Measurements from ENCODE around the gene WIPF3. TPM values are rescaled to one million over a fixed set of nuclear protein-coding genes. Genes with fewer than 3 reads are reported as not detected.

The WIPF3 gene
- total RNA-seq, 4 donors from 2014 or later: 3.7 to 6.8 (median 5.5) TPM

- no peaks in the 10 kb centered on the region for H3K4me1 ChIP-seq
- no peaks in the 10 kb centered on the region for H3K27me3 ChIP-seq
- H3K27ac ChIP-seq: no peak overlapping the region
- H3K4me3 ChIP-seq: no peak overlapping the region
- WGBS, 2 donors (ENCODE audit: low coverage in 1 of 2): 79 to 93% methylated on average over 7 of the region's 7 CpGs
- no peak for ATAC-seq
- TF ChIP-seq POLR2A (IDR thresholded peaks at IDR 0.05): no peak
- no peak for TF ChIP-seq CTCF (IDR thresholded peaks at IDR 0.05)
- TF ChIP-seq EP300 (IDR thresholded peaks at IDR 0.05): no peak
- no peak for TF ChIP-seq POLR2AphosphoS5 (IDR thresholded peaks at IDR 0.05)
- no peaks in the 10 kb centered on the region for H3K36me3 ChIP-seq
- no peaks in the 10 kb centered on the region for H3K9me3 ChIP-seq
These were observed 19.6 kb downstream of the WIPF3 start for GRCh38 chr7:29825775-29826529.

GRCh38 chr7:29826530-29826822, 20.2 kb downstream of the WIPF3 start:
- Histone ChIP-seq H3K4me3 (no peak overlapping the region), H3K9me3 (no peaks in the 10 kb centered on the region), H3K4me1 (no peaks in the 10 kb centered on the region), H3K27me3 (no peaks in the 10 kb centered on the region), H3K36me3 (no peaks in the 10 kb centered on the region), H3K27ac (no peak overlapping the region)
- no peak for TF ChIP-seq POLR2A (IDR thresholded peaks at IDR 0.05)
- TF ChIP-seq EP300 (IDR thresholded peaks at IDR 0.05): no peak
- no peak for TF ChIP-seq POLR2AphosphoS5 (IDR thresholded peaks at IDR 0.05)
- 81 to 86% methylated on average over 2 of the region's 2 CpGs for WGBS, 2 donors (ENCODE audit: low coverage in 1 of 2)
- ATAC-seq: no peak

- no peak overlapping the region for H3K4me3 ChIP-seq
- no peaks in the 10 kb centered on the region for H3K27me3 ChIP-seq
- no peak overlapping the region for H3K27ac ChIP-seq
- no peaks in the 10 kb centered on the region for H3K36me3 ChIP-seq
- H3K9me3 ChIP-seq: peaks cover 0 to 3% (median 0%) of the 10 kb centered on the region in 3 donors
- no peaks in the 10 kb centered on the region for H3K4me1 ChIP-seq
- ATAC-seq: no peak
- no peak for TF ChIP-seq CTCF (IDR thresholded peaks at IDR 0.05)
- no peak for TF ChIP-seq POLR2A (IDR thresholded peaks at IDR 0.05)
- no peak for TF ChIP-seq POLR2AphosphoS5 (IDR thresholded peaks at IDR 0.05)
- no peak for TF ChIP-seq EP300 (IDR thresholded peaks at IDR 0.05)
These were observed 20.6 kb downstream of the WIPF3 start for GRCh38 chr7:29826904-29827303.

GRCh38 chr7:29831705-29832104, 25.4 kb downstream of the WIPF3 start:
- no peak overlapping the region for H3K4me3 ChIP-seq
- H3K27me3 ChIP-seq: no peaks in the 10 kb centered on the region
- H3K4me1 ChIP-seq: no peaks in the 10 kb centered on the region
- H3K27ac ChIP-seq: no peak overlapping the region
- 92 to 97% methylated on average over 4 to 6 of the region's 6 CpGs for WGBS, 2 donors (ENCODE audit: low coverage in 1 of 2)
- no peak for ATAC-seq
- no peaks in the 10 kb centered on the region for H3K36me3 ChIP-seq
- peaks cover 0 to 3% (median 0%) of the 10 kb centered on the region in 3 donors for H3K9me3 ChIP-seq
- TF ChIP-seq POLR2AphosphoS5 (IDR thresholded peaks at IDR 0.05) (no peak), EP300 (IDR thresholded peaks at IDR 0.05) (no peak), CTCF (IDR thresholded peaks at IDR 0.05) (no peak), POLR2A (IDR thresholded peaks at IDR 0.05) (no peak)

- H3K9me3 ChIP-seq: peaks cover 0 to 3% (median 0%) of the 10 kb centered on the region in 3 donors
- H3K4me1 ChIP-seq: no peaks in the 10 kb centered on the region
- TF ChIP-seq EP300 (IDR thresholded peaks at IDR 0.05) (no peak), CTCF (IDR thresholded peaks at IDR 0.05) (no peak), POLR2AphosphoS5 (IDR thresholded peaks at IDR 0.05) (no peak), POLR2A (IDR thresholded peaks at IDR 0.05) (no peak)
- no peak for ATAC-seq
- H3K27me3 ChIP-seq: no peaks in the 10 kb centered on the region
- no peaks in the 10 kb centered on the region for H3K36me3 ChIP-seq
- H3K4me3 ChIP-seq: no peak overlapping the region
- H3K27ac ChIP-seq: no peak overlapping the region
- 78 to 79% methylated on average over 2 of the region's 2 CpGs for WGBS, 2 donors (ENCODE audit: low coverage in 1 of 2)
These were observed 27.6 kb downstream of the WIPF3 start for GRCh38 chr7:29833929-29834328.

All from gastroesophageal sphincter (tissue), 4 donors.